Upper lobe of left lung (tissue), 4 donors: Measurements from ENCODE around the gene FAM53A.

ENCODE experiments used
- EP300 ChIP-seq, 4 donors: sonication (generic); formaldehyde crosslinking; IDR thresholded peaks; one replicate each; pipeline ENCODE4 v1.5.1; 2017; ENCODE audit warnings: antibody characterized with exemption in 4 of 4, control low read depth in 2 of 4
- POLR2A ChIP-seq, 4 donors: fragments of 450-650 bp; IDR thresholded peaks; one replicate each; pipeline ENCODE4 v1.5.1; 2016 to 2017; ENCODE audit warnings: antibody characterized with exemption in 4 of 4, mild to moderate bottlenecking in 2 of 4
- POLR2AphosphoS5 ChIP-seq, 2 donors: sonication (generic); formaldehyde crosslinking; IDR thresholded peaks; one replicate each; pipeline ENCODE4 v1.5.1; 2017; ENCODE audit warnings: antibody characterized with exemption in 2 of 2
- TF ChIP-seq, protein P1 (sequence below), 6 experiments: fragments of 450-650 bp in 4 of 6; fragments of 200-600 bp in 2 of 6; sonication (generic) in 2 of 6; IDR thresholded peaks; one replicate each; pipeline ENCODE4 v1.5.1; 2016 to 2019; ENCODE audit warnings: antibody characterized with exemption in 6 of 6

DNA sequence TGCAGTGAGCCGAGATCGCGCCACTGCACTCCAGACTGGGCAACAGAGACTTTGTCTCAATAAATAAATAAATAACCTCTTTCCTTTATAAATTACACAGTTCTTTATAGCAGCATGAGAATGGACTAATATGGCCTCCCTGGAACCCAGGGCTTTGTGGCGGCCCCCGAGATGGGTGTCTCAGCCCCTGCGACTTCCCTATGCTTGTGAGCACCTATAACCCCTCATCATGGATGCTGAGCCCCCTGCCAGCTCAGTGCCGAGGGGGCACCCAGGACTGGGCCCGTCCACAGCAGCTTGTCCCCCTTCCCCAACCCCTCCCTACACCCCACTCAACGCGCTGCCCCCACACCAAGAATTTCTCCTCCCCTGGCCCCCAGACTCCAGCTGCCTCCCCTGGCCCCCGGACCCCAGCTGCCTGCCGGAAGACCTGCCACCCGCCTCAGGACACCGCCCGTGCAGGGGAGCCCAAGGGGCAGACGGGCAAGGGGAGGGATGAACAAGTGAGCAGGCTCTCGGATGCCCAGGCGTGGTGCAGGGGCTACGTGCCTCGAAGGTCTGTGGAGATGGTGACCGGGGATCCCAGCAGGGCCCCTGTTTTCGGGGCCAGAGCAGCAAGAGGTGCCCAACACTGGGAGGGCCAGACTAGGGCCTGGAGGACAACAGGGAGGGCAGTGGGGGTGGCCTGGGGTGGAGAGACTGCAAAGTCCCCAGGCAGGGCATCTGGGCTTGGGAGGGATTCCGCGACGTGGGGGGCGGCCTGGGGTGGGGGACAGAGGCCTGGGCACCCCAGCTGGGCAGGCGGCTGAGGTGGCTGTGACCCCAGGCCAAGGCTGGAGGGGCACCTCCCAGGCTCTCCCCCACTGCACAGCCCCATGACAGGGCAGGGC lies 74.0 kb downstream of the FAM53A start:
- TF ChIP-seq, protein P1, sequence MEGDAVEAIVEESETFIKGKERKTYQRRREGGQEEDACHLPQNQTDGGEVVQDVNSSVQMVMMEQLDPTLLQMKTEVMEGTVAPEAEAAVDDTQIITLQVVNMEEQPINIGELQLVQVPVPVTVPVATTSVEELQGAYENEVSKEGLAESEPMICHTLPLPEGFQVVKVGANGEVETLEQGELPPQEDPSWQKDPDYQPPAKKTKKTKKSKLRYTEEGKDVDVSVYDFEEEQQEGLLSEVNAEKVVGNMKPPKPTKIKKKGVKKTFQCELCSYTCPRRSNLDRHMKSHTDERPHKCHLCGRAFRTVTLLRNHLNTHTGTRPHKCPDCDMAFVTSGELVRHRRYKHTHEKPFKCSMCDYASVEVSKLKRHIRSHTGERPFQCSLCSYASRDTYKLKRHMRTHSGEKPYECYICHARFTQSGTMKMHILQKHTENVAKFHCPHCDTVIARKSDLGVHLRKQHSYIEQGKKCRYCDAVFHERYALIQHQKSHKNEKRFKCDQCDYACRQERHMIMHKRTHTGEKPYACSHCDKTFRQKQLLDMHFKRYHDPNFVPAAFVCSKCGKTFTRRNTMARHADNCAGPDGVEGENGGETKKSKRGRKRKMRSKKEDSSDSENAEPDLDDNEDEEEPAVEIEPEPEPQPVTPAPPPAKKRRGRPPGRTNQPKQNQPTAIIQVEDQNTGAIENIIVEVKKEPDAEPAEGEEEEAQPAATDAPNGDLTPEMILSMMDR (IDR thresholded peaks at IDR 0.05) = no peak
- TF ChIP-seq POLR2AphosphoS5 (IDR thresholded peaks at IDR 0.05) (no peak), POLR2A (IDR thresholded peaks at IDR 0.05) (no peak), EP300 (IDR thresholded peaks at IDR 0.05) (no peak)
